Left forelimb (tissue), 1 donor: ENCODE results near the gene WDR38.
"Not testable (repeated sequence)": the region's sequence is repeated elsewhere in the genome, so short reads cannot be mapped to it uniquely, and the experiment has no call there.

Source experiments
- DNase-seq: peaks from one replicate; pipeline ENCODE4 v3.0.0-alpha.2; 2018; ENCODE audit warnings: low spot score

The WDR38 gene

DNA sequence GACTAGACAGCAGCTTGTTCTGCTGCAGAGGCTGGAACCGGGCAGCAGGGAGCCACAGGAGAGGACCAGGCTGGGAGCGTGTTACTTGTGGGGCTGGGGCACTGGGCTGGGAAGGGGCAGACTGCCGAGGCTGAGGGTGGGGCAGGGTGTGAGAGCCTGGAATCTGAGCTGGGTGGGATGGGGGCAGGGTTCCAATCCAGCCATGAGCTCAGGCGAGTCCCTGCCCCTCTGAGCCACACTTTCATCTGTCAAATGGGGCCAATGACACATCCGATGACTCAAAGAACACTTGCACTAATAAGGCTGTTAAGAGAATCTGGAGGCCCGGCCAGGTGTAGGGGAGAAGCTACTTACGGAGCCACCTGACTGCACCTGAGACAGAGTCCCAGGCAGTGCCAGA is 18.7 kb upstream of the WDR38 start:
- no peak for DNase-seq

DNA sequence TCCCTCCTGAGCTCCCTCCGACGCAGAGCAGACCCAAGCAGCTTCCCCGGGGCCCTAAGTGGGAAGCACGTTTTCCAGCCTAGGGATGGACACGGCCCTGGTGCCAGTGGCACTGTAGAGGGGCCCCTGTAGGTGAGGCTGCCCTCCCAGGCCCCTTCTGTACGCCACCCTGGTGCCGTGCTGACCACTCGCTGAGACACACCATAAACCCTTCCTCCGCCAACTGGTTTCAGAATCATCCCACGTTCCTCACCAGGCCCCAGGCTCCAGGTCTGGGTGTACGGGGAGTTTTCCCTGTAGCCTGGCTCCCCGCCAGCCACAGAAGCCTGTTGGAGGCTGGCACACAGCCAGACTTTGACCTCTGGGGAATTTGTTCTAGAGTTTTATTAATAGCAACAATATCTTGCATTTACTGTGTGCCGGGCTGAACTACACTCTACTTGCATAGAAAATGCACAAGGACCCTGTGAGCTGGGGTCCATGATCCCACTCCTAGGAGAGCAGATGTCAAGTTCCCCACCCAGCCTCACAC is 18.2 kb upstream of the WDR38 start:
- DNase-seq = no peak

DNA sequence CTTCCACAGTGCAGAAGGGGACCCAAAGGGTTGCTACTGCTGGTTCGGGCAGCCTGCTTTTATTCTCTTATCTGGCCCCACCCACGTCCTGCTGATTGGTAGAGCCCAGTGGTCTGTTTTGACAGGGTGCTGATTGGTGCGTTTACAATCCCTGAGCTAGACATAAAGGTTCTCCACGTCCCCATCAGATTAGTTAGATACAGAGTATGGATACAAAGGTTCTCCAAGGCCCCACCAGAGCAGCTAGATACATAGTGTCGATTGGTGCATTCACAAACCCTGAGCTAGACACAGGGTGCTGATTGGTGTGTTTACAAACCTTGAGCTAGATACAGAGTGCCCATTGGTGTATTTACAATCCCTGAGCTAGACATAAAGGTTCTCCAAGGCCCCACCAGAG is 15.1 kb upstream of the WDR38 start:
- DNase-seq = not testable (repeated sequence)

DNA sequence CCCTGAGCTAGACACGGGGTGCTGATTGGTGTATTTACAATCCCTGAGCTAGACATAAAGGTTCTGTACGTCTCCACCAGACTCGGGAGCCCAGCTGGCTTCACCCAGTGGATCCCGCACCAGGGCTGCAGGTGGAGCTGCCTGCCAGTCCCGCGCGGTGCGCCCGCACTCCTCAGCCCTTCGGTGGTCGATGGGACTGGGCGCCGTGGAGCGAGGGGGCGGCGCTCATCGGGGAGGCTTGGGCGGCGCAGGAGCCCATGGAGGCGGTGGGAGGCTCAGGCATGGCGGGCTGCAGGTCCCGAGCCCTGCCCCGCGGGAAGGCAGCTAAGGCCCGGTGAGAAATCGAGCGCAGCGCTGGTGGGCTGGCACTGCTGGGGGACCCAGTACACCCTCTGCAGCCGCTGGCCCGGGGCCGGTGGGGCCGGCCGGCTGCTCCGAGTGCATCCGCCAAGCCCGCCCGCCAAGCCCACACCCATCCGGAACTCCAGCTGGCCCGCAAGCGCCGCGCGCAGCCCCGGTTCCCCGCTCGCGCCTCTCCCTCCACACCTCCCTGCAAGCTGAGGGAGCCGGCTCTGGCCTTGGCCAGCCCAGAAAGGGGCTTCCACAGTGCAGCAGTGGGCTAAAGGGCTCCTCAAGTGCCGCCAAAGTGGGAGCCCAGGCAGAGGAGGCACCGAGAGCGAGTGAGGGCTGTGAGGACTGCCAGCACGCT is 14.5 kb upstream of the WDR38 start:
- DNase-seq = not testable (repeated sequence)

DNA sequence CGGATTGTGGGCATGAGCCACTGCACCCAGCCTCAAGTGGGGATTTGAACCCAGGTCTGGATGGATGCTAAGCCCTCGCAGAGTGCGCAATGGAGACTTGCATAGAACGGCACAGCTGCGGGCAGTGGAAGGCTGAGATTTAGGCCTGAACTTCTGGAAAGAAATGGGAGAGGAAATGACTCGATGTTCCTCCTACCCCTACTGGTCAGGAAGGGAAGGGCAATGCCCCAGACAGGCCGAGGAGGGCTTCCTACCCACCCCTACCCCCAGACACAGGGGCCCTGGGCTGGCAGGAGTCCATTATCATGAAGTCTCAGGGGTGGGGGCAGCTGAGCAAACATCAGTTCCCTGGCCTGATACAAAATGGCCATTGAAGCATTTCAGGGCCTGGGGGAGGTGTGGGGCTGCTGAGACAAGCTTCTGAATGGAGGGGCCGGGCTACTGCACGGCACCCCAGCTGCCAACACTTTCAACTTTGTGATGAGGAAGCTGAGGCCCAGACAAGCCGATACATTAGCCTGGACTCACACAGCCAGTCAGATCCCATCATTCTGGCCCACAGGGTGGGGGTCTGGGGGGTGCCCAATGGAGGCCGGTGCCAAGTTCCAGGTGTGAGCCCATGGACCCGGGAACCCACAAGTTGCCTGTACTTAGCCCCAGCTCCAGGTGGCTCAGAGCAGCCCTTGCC is 13.5 kb upstream of the WDR38 start:
- no peak for DNase-seq

DNA sequence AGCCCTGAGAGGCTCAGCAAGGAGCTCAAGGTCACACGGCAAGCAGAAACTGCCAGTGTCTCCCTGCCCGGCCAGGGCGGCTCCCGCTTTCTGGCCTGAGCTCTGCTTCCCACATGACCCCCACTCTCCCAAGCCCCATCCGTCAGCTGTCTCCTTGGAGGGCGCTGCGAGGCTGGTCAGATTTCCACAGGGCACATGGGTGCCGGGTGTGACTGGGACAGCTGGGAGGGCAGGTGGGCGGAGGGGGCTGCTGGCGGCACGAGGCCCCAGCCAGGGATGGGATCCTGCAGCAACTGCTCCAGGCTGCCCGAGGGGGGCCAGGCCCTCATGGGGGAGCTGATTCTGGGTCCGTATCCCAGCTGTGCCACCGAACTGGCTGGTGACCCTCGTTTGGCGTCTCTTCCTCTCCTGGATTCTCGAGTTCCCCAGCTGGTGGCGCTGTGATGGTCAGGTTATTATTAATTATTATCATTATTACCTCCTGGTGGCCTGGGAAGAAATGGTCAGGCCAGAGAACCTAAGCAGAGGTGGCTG is 12.9 kb upstream of the WDR38 start:
- DNase-seq = peak; percentile 78

DNA sequence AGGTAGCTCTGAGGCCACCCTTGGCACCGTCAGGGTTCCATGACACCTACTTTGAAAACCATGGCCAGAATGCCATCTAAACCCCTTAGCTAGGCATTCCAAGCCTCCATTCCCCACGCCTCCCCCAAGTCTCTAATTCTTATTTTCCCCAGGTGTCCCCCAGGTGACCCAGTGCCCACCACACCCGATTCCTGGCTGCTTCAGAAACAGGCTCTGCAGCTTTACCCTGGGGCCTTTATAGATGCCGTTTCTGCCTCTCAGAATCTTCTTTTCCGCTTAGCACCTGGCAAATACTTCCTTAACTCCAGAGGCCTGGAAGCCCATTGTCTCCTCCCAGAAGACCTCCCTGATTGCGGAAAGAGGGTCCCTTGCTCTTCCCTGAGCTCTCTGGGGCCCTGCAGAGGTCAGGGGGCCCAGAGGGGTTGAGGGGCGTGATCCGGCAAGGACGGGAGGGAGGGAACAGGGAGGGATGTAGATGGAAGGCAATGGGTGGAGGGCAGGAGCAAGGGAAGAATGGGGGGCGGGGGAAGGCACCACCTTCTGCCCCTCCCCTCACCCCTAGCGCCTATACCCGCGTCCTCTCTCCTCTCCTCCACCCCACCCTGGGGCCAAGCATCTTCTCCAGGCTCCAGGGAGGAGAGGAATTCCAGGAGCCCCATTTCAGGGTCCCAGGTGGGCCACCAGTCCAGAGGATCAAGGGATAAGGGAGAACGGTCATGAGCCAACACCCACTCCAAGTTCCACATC is 12.0 kb upstream of the WDR38 start:
- no peak for DNase-seq

DNA sequence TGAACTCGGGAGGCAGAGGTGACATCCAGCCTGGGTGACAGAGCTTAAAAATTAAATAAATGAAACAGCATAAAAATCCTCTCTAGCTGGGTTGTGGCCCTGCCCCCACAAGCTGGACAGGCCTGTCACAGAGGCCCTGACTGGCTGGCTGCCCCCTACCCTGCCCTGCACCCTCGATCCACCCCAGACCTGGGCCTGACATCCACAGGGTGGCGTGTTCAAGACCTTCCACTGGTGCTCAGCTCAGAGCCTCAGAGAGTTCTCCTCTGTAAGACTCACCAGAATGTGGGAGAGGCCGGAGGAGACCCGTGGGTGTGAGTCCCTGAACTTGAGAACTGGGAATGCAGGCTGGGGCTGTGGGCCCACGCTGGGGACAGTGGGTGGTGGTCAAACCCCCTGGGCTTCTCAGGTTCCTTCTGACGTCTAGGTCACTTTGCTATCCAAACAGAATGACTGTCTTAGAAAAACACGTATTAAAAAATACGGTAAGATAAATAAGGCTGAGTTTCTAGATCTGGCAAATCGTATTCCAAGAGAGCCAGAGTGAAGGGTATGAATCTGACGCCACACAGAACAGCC is 9.7 kb upstream of the WDR38 start:
- no peak for DNase-seq

DNA sequence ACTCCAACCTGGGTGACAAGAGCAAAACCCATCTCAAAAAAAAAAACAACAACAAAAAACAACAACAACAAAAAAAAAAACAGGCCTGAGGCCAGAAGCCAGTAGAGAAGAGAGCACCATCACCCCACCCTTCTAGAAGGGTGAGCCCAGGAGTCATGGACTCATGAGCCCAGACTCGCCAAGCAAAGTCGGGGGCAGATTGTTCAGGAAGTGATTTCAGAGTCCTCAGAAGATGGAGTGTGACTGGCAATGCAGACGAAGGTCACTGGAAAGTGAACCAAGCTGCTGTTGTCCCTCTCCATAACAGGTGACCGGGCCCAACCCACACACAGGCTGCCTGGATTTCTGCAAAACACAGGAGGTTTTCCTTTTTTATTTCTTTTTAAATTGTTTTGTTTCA is 9.0 kb upstream of the WDR38 start:
- DNase-seq = no peak

DNA sequence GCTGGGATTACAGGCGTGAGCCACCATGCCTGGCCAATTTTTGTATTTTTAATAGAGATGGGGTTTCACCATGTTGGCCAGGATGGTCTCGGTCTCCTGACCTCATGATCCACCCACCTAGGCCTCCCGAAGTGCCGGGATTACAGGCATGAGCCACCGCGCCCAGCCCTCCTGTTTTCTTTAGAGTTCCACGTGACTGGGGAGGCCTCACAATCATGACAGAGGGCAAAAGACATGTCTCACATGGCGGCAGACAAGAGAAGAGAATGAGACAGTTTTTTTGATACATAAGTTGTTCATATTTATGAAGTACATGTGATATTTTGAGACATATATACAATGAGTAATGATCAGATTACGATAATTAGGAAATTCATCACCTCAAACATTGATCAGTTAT is 6.8 kb upstream of the WDR38 start:
- not testable (repeated sequence) for DNase-seq

DNA sequence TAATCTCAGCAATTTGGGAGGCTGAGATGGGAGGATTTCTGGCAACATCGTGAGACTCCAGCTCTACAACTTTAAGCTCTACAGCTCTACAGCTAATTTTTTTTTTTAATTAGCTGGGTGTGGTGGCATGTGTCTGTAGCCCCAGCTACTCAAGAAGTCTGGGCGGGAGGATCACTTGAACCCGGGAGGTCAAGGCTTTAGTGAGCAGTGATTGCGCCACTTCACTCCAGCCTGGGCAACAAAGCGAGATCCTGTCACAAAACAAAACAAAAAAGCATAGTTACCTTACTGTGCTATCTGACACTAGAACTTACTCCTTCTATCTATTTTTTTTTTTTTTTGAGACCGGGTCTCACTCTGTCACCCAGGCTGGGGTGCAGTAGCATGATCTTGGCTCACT is 6.3 kb upstream of the WDR38 start:
- DNase-seq = no peak

DNA sequence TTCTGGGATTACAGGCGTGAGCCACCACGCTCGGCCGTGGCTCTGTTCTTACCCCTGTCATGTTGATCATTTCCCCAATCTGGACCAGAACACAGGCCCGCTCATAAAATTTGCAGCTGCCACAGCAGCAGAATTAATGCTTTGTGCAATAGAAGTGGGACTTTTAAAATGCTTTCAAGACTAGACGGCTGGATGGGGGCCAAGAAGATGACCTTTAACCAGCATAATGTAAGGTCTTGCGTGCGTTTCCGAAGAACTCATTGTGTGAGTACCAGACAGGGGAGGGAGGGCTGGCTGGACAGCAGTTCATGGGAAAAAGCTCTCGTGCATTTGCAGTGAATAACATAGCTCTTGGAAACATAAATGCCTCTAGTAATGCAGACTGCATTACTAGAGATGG is 3.5 kb upstream of the WDR38 start:
- no peak for DNase-seq

DNA sequence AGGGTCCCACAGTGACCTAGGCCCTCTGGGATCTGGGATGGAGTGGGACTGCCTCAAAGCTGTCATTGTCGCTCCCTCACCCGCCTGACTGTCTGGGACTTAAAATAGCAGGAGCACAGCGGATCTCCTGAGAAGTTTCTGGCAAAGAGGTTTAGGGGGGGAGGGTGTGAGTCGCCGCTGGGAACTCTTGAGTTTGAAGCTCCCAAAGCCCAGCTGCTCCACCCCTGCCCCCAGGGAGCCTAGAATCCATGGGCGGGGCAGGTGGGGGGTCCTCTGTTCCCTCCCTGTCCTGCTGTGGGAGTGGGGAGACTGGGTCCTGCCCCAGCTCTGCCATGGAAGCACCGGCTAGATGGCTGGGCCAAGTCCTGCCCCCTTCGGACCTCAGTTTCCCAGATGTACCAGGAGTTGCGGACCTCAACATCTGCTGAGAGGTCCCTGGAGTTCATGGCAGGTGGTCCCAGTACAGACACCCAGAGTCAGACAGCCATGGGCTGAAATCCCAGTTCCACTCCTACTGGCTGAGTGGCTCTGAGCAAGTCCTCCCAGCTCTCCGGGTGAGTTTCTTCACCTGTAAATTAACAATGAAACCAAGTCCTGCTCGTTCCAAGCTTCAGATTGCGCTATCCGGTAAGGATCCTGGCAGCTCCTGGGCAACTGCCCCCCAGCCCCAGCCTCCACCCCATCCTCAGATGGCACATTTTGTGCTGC is 985 bp upstream of the WDR38 start:
- DNase-seq = no peak

DNA sequence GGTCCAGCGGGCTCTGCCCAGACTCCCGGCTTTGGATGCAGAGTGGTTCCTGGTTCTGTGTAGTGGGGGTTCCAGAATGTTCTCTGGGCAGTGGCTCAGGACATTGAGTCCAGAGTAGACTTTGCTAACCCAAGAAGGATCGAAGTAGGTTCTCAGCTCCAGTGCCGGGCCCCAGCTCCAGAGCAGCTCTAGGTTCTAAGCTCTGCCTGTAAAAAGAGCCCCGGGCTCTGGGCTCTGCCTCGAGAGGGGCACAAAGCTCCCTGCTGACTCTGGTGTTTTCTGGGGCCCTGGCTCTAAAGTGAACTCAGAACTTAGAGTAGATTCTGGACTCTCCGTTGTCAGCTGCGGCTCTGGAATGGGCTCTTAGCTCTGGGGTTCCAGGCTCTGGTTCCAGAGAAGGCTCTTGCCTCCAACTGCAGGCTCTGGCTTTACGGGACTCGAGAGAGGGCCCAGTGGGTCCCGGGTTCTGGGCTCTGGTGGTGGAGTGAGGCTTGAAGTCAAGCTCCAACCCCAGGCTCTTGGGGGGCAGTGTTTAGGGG is 414 bp downstream of the WDR38 start:
- DNase-seq = no peak

DNA sequence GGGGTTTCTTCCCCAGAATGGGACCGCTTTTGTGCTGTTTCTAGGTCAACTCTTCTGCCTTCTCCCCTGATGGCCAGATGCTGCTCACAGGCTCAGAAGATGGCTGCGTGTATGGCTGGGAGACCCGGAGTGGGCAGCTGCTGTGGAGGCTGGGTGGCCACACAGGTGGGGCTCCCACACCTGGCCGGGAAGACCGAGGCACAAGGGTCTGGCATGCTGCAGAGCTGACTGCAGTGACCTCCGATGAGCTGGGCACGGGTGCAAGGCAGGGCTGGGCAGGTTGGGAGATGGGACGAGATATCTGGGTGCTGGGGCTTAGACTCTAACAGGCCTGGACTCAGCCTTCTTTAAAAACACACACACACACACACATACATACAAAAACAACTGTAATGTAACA is 901 bp downstream of the WDR38 start:
- no peak for DNase-seq

DNA sequence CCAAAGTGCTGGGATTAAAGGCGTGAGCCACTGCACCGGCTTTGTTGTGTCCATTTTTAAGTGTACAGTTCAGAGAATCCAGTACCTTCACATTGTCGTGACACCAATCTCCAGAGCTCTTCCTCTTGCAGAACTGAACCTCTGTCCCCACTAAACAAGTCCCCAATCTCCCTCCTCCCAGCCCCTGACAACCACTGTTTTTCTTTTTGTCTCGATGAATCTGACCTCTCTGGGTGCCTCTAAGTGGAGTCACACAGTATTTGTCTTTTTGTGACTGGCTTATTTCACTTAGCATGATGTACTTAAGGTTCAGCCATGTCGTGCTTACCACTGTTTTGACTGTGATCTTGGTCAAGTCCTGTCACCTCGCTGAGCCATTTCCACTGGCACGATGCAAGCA is 1.6 kb downstream of the WDR38 start:
- DNase-seq = no peak

DNA sequence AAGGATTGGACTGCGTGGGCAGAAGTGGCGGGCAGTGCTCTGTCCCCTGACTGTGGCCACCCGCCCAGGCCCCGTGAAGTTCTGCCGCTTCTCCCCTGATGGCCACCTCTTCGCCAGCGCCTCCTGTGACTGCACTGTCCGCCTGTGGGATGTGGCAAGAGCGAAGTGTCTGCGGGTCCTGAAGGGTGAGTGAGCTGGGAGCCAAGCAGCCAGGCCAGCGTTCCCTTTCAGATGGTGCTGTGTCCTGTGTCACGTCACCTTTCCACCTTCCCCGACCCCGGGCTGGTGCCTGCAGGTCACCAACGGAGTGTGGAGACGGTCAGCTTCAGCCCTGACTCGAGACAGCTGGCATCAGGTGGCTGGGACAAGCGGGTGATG is 2.3 kb downstream of the WDR38 start:
- DNase-seq = no peak

DNA sequence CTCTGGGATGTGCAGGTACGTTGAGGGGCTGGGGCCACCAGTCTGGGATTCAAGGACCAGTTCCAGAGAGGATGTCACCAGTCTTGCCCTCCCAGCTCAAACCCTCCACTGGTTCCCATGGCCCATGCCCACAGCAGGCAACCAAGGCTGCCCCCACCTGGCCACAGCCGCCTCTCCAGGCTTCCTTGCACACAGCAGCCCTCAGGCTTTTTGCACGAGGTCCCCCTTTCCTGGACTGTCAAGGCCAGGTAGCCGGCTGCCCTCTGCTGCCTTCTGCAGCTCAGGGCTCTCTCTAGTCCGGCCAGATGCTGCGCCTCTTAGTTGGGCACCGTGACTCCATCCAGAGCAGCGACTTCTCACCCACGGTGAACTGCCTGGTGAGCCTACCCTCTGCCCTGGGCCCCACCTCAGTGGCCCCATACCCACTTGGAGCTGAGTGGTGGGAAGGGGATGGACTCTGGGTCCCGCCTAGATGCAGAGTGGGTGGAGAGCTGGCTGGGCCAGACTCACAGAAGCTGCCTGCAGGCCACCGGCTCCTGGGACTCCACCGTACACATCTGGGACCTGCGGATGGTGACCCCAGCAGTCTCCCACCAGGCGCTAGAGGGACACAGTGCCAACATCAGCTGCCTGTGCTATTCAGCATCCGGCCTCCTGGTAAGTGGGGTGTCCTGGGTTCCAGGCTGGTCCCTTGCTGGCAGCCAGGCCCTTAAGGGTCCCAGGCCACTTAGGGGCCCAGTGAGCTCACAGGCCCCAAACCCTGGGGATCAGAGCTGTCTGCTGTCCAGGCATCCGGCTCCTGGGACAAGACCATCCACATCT is 2.9 kb downstream of the WDR38 start:
- no peak for DNase-seq

DNA sequence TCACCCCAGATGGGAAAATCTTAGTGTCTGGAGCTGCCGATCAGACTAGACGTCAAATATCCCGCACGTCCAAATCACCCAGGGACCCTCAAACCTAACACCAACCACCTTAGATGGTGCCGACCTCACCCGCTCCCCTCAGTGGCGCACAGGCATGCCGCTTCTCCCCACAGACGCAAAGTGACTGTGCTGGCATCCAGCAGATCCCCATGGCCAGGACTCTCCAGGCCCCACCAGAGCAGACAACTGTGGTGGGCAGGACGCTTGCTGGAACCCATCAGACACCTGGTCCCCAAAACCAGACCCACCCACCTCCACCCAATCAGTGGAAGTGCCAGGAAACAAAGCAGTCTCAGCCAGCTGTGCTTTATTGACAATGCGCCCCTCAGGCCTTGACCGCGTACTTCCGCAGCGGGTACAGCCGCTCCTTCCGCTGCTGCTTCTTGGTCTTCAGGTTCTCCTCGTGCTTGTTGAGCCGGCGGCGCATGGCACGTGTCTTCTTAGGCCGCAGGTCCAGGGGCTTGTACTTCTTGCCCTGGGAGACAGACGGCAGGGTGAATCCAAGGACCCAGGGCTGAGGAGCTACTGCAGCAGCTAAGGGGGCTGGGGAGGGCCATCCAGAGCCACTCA is 4.4 kb downstream of the WDR38 start:
- DNase-seq = no peak
